ENCODE data around the gene RIC8A. TPM values are rescaled to one million over a fixed set of nuclear protein-coding genes. Genes with fewer than 3 reads are reported as not detected.
A peak's percentile ranks its signal among the peaks of the same experiment; 100 is the strongest.

Gene RIC8A
- total RNA-seq, 2 experiments from 2014 or later = 97.6 to 125 TPM

DNA sequence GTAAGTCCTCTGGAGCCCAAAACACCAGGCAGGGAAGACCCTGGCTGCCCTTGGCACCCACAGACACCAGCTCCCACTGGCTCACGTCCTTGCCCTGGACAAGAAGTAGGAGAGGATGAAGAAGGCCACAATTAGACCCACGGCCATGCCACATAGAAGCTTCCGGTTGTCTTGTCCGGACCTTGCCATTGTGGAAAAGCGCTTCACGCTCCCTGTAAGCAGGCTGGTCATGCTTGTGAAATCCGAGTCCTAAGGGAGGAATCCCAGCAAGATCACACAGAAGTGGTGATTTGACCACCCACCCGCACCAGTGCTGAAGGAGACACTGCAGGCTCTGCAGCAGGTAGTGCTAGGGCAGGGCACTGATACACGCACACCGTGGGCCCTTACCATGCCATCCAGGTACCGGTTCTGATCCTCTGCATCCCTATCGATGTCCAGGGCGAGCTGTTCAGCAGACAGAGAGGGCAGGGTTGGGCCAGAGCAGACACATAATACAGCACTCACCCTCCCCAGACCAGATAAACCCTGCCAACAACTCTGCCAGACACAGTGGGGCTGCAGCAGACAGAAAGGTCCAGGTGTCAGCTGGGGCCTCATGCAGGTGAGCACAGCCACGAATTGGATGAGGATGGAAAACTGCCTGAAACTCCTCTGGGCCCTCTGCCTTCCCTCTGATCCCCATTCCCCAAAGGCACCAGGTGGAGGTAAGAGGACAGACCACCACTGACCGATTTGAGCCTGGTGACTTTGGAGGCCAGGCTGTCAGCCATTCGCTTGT lies 2.1 kb upstream of the RIC8A start:
- no peaks in the 10 kb centered on the region for H3K9me3 ChIP-seq (ENCODE audit: low read length)
- intact Hi-C loops (cut with micrococcal nuclease; ENCODE audit: unreplicated experiment) = loop anchor here (5.0 kb wide), 3 partner anchors 152 to 302 kb away; partner anchors contain the start of genes PTDSS2 and RNH1
- peaks cover 23% of the 10 kb centered on the region for H3K4me1 ChIP-seq (ENCODE audit: insufficient read depth, low read length, poor library complexity, severe bottlenecking)
- TF ChIP-seq, protein P1, sequence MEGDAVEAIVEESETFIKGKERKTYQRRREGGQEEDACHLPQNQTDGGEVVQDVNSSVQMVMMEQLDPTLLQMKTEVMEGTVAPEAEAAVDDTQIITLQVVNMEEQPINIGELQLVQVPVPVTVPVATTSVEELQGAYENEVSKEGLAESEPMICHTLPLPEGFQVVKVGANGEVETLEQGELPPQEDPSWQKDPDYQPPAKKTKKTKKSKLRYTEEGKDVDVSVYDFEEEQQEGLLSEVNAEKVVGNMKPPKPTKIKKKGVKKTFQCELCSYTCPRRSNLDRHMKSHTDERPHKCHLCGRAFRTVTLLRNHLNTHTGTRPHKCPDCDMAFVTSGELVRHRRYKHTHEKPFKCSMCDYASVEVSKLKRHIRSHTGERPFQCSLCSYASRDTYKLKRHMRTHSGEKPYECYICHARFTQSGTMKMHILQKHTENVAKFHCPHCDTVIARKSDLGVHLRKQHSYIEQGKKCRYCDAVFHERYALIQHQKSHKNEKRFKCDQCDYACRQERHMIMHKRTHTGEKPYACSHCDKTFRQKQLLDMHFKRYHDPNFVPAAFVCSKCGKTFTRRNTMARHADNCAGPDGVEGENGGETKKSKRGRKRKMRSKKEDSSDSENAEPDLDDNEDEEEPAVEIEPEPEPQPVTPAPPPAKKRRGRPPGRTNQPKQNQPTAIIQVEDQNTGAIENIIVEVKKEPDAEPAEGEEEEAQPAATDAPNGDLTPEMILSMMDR (conservative IDR thresholded peaks at IDR 0.05; ENCODE audit: low read length) = no peak
- no peak for TF ChIP-seq EZH2phosphoT487 (IDR thresholded peaks at IDR 0.05; ENCODE audit: borderline replicate concordance, low read depth, low read length)
- CTCF ChIA-PET (ENCODE audit: unreplicated experiment) = no interaction called here
- no peaks in the 10 kb centered on the region for H4K20me1 ChIP-seq (ENCODE audit: insufficient read depth, low read length)
- peak overlapping the region; percentile 74; the same call in 1 of the 2 replicates for H3K4me2 ChIP-seq (ENCODE audit: low read length)
- TSS peak; percentile 41 for BruUV-seq (replicated peaks)
- no peaks in the 10 kb centered on the region for H3K9me2 ChIP-seq (ENCODE audit: insufficient read depth, low read length)
- H3K79me2 ChIP-seq (ENCODE audit: insufficient read depth, low read depth, low read length) = peaks cover 34% of the 10 kb centered on the region
- H2AFZ ChIP-seq (ENCODE audit: low read length) = no peak overlapping the region
- POLR2A ChIA-PET = interaction anchor here (0.7 to 0.9 kb wide), 2 partner anchors 135 to 304 kb away, joined by 3 read pairs; no protein-coding TSS in a partner anchor
- H3K27ac ChIP-seq (ENCODE audit: low read depth, low read length, poor library complexity, severe bottlenecking) = no peak overlapping the region
- no peak for DNase-seq (ENCODE audit: low spot score)
- no peak overlapping the region for H3K4me3 ChIP-seq (ENCODE audit: low read depth, low read length, poor library complexity, severe bottlenecking)
- H3K36me3 ChIP-seq (ENCODE audit: insufficient read depth, low read length) = peaks cover 37% of the 10 kb centered on the region

DNA sequence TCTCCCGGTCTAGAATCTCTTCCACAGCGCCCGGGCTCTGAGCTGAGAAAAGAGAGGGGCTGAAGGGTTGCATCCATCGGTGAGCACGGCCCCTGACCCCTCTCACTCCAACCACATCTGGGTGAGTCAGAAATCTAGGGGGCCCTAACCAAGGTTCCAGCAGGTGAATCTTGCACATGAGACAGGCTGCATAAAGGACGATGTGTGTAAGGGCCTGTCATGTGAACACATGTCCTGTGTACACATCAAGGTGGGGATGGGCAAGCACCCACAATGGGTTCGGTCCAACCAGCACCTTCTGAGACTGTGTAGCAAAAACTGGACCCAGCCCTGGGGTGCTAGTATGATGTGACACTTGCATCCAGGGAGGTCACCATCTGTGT lies 1.5 kb upstream of the RIC8A start:
- Histone ChIP-seq H3K4me1 (ENCODE audit: insufficient read depth, low read length, poor library complexity, severe bottlenecking) (peaks cover 26% of the 10 kb centered on the region), H3K27ac (ENCODE audit: low read depth, low read length, poor library complexity, severe bottlenecking) (no peak overlapping the region), H3K79me2 (ENCODE audit: insufficient read depth, low read depth, low read length) (peaks cover 36% of the 10 kb centered on the region), H3K9me3 (ENCODE audit: low read length) (no peaks in the 10 kb centered on the region), H3K4me3 (ENCODE audit: low read depth, low read length, poor library complexity, severe bottlenecking) (peak overlapping the region; percentile 98), H3K36me3 (ENCODE audit: insufficient read depth, low read length) (peaks cover 43% of the 10 kb centered on the region), H4K20me1 (ENCODE audit: insufficient read depth, low read length) (no peaks in the 10 kb centered on the region), H2AFZ (ENCODE audit: low read length) (no peak overlapping the region), H3K9me2 (ENCODE audit: insufficient read depth, low read length) (no peaks in the 10 kb centered on the region), H3K4me2 (ENCODE audit: low read length) (peak overlapping the region; percentile 74)
- CTCF ChIA-PET (ENCODE audit: unreplicated experiment) = no interaction called here
- DNase-seq (ENCODE audit: low spot score) = no peak
- no TSS peak for BruUV-seq (replicated peaks)
- POLR2A ChIA-PET = interaction anchor here (0.7 to 1.7 kb wide), 3 partner anchors 10 to 303 kb away, joined by 3 to 6 read pairs (median 3); no protein-coding TSS in a partner anchor
- intact Hi-C loops (cut with micrococcal nuclease; ENCODE audit: unreplicated experiment) = loop anchor here (5.0 kb wide), 3 partner anchors 151 to 301 kb away; partner anchors contain the start of genes PTDSS2 and RNH1
- no peak for TF ChIP-seq EZH2phosphoT487 (IDR thresholded peaks at IDR 0.05; ENCODE audit: borderline replicate concordance, low read depth, low read length)
- TF ChIP-seq, protein P1 (conservative IDR thresholded peaks at IDR 0.05; ENCODE audit: low read length) = no peak

Data from OCI-LY7 (cell line).